ENCODE data around the gene NFIC.

Gene NFIC

GRCh38 chr19:3356805-3357204 is 9.6 kb upstream of the NFIC start:
- Histone ChIP-seq H3K36me3 (no peaks in the 10 kb centered on the region; the same call in 1 of the 2 replicates), H3K9me3 (ENCODE audit: severe bottlenecking) (peaks cover 2% of the 10 kb centered on the region), H3K27me3 (ENCODE audit: insufficient read depth, low read depth, severe bottlenecking) (no peaks in the 10 kb centered on the region), H3K4me3 (ENCODE audit: low read depth, low read length) (no peak overlapping the region), H3K27ac (no peak overlapping the region)
- no peak for TF ChIP-seq CTCF (IDR thresholded peaks at IDR 0.05; ENCODE audit: low read depth, low read length)
- no peak for DNase-seq

DNA sequence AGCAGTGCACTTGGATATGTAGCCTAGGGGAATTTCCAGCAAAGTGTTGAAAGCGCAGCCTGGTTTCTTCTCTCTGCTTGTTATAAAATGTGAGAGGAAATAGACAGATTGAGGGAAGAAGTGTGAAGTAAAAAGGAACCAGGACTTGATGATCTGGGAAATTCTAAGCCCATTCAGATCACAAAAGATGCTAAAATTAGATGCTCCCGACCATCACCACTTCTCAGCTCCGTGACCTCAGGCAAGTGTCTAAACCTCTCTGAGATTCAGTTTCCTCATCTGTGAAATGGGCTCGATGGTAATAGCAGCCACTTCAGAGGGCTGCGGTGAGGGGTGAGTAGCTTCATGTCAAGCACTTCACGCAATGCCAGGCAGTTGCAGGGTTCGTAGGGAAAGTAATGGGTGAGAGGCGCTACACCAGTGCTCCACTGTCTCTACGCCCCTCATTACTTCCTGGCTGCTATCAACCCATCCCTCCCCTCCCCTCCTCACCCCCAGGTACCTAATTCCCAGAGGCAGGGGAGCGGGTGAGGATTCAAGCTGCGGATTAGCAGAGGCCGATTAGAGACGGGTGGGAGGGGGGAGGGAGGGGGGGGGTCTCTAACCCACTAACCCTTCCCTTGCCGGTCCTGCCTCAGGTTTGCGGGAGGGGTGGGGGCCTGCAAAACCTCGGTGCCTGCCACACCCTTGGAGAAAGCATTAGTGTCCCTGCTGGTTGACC is 9.0 kb upstream of the NFIC start:
- H3K27me3 ChIP-seq (ENCODE audit: insufficient read depth, low read depth, severe bottlenecking): no peaks in the 10 kb centered on the region
- TF ChIP-seq CTCF (IDR thresholded peaks at IDR 0.05; ENCODE audit: low read depth, low read length): no peak
- H3K27ac ChIP-seq: no peak overlapping the region; the same call in 1 of the 2 replicates
- DNase-seq: peak; percentile 90
- H3K4me3 ChIP-seq (ENCODE audit: low read depth, low read length): peak overlapping the region; percentile 90
- H3K36me3 ChIP-seq: no peaks in the 10 kb centered on the region; the same call in 1 of the 2 replicates
- H3K9me3 ChIP-seq (ENCODE audit: severe bottlenecking): no peaks in the 10 kb centered on the region

GRCh38 chr19:3357992-3358688 is 8.2 kb upstream of the NFIC start:
- Histone ChIP-seq H3K9me3 (ENCODE audit: severe bottlenecking) (no peaks in the 10 kb centered on the region), H3K27ac (peak overlapping the region; percentile 73), H3K36me3 (no peaks in the 10 kb centered on the region; the same call in 1 of the 2 replicates), H3K27me3 (ENCODE audit: insufficient read depth, low read depth, severe bottlenecking) (no peaks in the 10 kb centered on the region), H3K4me3 (ENCODE audit: low read depth, low read length) (peak overlapping the region; percentile 90)
- peak; percentile 61 for DNase-seq
- TF ChIP-seq CTCF (IDR thresholded peaks at IDR 0.05; ENCODE audit: low read depth, low read length): no peak

GRCh38 chr19:3358689-3359014 is 7.7 kb upstream of the NFIC start:
- Histone ChIP-seq H3K27ac (peak overlapping the region; percentile 73), H3K27me3 (ENCODE audit: insufficient read depth, low read depth, severe bottlenecking) (no peaks in the 10 kb centered on the region), H3K9me3 (ENCODE audit: severe bottlenecking) (no peaks in the 10 kb centered on the region), H3K36me3 (no peaks in the 10 kb centered on the region; the same call in 1 of the 2 replicates), H3K4me3 (ENCODE audit: low read depth, low read length) (peak overlapping the region; percentile 90)
- no peak for DNase-seq
- TF ChIP-seq CTCF (IDR thresholded peaks at IDR 0.05; ENCODE audit: low read depth, low read length): no peak

DNA sequence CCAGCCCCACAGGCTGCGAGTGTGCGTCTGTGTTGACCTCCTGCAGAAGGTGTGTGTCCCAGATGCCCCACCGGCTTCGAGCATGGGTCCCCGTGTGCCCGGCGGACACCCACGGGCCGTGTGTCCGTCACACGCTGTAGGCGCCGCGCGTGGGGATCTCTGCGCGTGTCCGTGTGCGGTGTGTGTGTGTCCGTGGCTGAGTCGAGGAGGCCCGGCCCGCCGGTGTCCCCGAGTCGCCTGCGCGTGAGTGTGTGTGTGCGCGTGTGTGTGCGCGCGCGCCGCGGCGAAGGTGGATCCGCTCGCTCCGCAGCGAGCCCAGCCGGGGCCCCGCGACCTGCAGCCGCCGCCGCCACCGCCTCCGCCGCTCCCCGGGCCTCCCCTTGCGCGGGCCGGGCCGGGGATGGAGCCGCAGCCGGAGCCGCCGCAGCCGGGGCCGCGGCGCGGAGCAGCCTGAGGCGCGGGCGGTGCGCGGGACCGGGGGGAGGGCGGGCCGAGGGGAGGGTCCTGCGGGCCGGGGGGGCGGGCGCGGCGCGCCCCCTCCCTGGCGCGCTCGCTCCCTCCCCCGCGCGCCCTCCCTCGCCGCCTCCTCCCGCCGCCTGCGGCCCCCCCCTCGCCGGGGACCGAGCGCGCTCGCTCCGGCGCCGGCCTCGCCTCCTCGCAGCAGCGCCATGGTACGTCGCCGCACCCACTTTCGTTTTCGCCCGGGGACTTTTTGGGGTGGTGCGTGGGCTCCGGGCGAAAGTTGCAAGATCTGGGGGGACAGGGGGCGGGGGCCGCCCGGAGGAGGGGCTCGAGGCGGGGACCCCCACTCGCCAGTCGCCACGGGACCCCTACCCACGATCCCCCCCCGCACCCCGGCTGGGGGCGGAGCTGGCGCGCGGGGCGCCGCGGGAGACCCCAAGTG is 7.1 kb upstream of the NFIC start:
- peak overlapping the region; percentile 81 for H3K27ac ChIP-seq

More for the DNA sequence above, 7.1 kb upstream of the NFIC start:
- Histone ChIP-seq H3K27me3 (ENCODE audit: insufficient read depth, low read depth, severe bottlenecking) (no peaks in the 10 kb centered on the region), H3K36me3 (no peaks in the 10 kb centered on the region; the same call in 1 of the 2 replicates), H3K4me3 (ENCODE audit: low read depth, low read length) (peak overlapping the region; percentile 90), H3K9me3 (ENCODE audit: severe bottlenecking) (no peaks in the 10 kb centered on the region)
- no peak for TF ChIP-seq CTCF (IDR thresholded peaks at IDR 0.05; ENCODE audit: low read depth, low read length)
- peak; percentile 49 for DNase-seq

Data from WERI-Rb-1 (cell line).